Endothelial cell of umbilical vein (primary cell): Measurements from ENCODE around the gene SUGCT.

ENCODE experiments used
- CTCF ChIP-seq, 2 donors: IDR thresholded peaks; 1 replicate in 1 of 2; 2 replicates in 1 of 2; pipeline ENCODE4 v1.5.1; 2011; ENCODE audit warnings: low read length in 2 of 2, mild to moderate bottlenecking in 2 of 2, moderate library complexity in 2 of 2, control low read depth in 1 of 2, inconsistent platforms in 1 of 2, low read depth in 1 of 2; ENCODE audit not compliant: insufficient read depth in 1 of 2; ENCODE audit errors: extremely low read depth in 1 of 2
- MAX ChIP-seq: IDR thresholded peaks from 2 replicates; pipeline ENCODE4 v1.6.1; 2011; ENCODE audit not compliant: insufficient read depth, insufficient read length
- POLR2A ChIP-seq: IDR thresholded peaks from 2 replicates; pipeline ENCODE4 v1.6.1; 2012; ENCODE audit warnings: low read depth, mild to moderate bottlenecking, control low read depth, low read length

- TF ChIP-seq CTCF (IDR thresholded peaks at IDR 0.05; ENCODE audit: extremely low read depth in 1 of 2, insufficient read depth in 1 of 2, low read depth in 1 of 2, low read length in 2 of 2), result no peak
- TF ChIP-seq POLR2A, result no peak
- TF ChIP-seq MAX, result no peak
These were observed 16.7 kb downstream of the SUGCT start for GRCh38 chr7:40151504-40151903.
